Measurements from ENCODE around the gene APP. TPM values are rescaled to one million over a fixed set of nuclear protein-coding genes. Genes with fewer than 3 reads are reported as not detected.

Gene APP
- total and polyA plus RNA-seq, 12 donors: 106 to 434 (median 389) TPM

DNA sequence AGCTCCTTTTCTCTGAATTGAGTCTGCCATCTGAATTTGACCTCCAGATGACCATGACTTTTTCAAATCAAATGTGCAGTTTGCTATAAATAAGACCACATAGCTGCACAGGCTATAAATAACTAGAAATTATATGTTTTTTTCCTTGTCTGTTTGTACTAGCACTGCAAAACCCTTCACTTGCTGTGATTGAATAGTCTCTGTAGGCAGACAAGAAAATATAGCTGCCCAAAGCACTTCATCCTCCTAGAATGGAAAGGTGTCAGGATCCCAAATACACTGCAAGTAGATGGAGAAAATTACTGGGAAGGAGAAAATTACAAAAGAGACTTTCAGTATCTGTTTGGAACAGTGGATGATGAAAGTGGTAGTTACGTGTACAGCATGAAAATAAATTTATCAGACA, 175.8 kb downstream of the APP start:
- intact Hi-C loops (cut with DNase I): loop anchor here in 1 of 10 donors (10.0 kb wide), 1 partner anchor 170 kb away; no protein-coding TSS in a partner anchor
- peak overlapping the region in 5 of 10 donors; percentile 10 to 62 (median 14) for H3K27ac ChIP-seq
- DNase-seq (no peak), ATAC-seq (peak in 6 of 8 donors; percentile 35 to 79 (median 60))
- peaks cover 0 to 63% (median 5%) of the 10 kb centered on the region in 9 donors for H3K36me3 ChIP-seq
- 50 to 55% methylated on average over 1 of the region's 1 CpG for WGBS, 2 donors
- no peak overlapping the region for H3K4me3 ChIP-seq
- no peaks in the 10 kb centered on the region for H3K9me3 ChIP-seq
- peaks cover 0 to 33% (median 5%) of the 10 kb centered on the region in 9 donors for H3K4me1 ChIP-seq
- TF ChIP-seq, protein P1, sequence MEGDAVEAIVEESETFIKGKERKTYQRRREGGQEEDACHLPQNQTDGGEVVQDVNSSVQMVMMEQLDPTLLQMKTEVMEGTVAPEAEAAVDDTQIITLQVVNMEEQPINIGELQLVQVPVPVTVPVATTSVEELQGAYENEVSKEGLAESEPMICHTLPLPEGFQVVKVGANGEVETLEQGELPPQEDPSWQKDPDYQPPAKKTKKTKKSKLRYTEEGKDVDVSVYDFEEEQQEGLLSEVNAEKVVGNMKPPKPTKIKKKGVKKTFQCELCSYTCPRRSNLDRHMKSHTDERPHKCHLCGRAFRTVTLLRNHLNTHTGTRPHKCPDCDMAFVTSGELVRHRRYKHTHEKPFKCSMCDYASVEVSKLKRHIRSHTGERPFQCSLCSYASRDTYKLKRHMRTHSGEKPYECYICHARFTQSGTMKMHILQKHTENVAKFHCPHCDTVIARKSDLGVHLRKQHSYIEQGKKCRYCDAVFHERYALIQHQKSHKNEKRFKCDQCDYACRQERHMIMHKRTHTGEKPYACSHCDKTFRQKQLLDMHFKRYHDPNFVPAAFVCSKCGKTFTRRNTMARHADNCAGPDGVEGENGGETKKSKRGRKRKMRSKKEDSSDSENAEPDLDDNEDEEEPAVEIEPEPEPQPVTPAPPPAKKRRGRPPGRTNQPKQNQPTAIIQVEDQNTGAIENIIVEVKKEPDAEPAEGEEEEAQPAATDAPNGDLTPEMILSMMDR (IDR thresholded peaks at IDR 0.05): no peak
- no peaks in the 10 kb centered on the region for H3K27me3 ChIP-seq

DNA sequence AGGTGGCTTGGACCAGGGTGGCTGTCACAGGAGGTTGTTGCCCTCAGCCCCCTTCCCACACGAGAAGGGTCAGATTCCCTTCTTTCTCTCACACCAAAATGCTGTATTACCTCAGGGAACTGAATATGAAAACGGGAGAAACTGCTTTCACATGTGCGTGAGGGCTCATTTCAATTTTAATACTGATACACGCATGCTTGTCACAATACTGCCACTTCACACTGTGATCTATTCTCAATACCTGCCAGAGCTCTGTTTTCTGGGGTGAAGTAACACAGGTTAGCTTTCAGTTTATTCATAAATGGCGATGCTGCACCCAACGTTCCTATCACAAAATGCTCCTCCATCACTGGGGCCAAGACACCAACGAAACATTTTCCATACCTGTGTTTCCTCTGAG, 181.8 kb downstream of the APP start:
- DNase-seq (no peak), ATAC-seq (no peak)
- TF ChIP-seq, protein P1 (IDR thresholded peaks at IDR 0.05): no peak
- intact Hi-C loops (cut with DNase I): loop anchor here in 1 of 10 donors (10.0 kb wide), 1 partner anchor 176 kb away; no protein-coding TSS in a partner anchor
- Histone ChIP-seq H3K36me3 (peaks cover 0 to 26% (median 0%) of the 10 kb centered on the region in 9 donors), H3K27ac (no peak overlapping the region), H3K27me3 (no peaks in the 10 kb centered on the region), H3K4me3 (no peak overlapping the region), H3K4me1 (peaks cover 0 to 36% (median 21%) of the 10 kb centered on the region in 9 donors), H3K9me3 (no peaks in the 10 kb centered on the region)
- WGBS, 2 donors: 90 to 93% methylated on average over 7 of the region's 7 CpGs

DNA sequence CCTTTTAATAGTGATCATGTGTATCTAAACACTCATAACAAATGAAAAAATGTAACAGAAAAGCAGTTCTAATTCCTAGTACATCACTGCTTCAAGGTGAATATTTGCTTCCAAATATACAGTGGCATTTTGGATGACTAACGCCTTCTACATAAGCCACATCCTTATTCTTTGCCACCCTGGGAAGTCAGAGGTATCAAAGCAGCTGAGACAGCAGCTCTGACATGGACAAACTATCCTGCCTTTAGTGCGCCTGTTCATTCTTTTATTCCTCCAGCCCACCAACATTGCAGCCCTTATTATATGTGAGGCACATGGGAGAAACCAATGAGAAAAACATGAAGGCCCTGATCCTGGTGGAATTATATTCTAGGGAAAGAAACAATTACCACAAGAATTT, 183.0 kb downstream of the APP start:
- no peak overlapping the region for H3K4me3 ChIP-seq
- H3K36me3 ChIP-seq: peaks cover 0 to 26% (median 0%) of the 10 kb centered on the region in 9 donors
- WGBS, 2 donors: 98 to 100% methylated on average over 2 of the region's 2 CpGs
- ATAC-seq (no peak), DNase-seq (no peak)
- no peaks in the 10 kb centered on the region for H3K9me3 ChIP-seq
- H3K27ac ChIP-seq: peak overlapping the region in 1 of 10 donors; percentile 11
- H3K4me1 ChIP-seq: peaks cover 0 to 44% (median 31%) of the 10 kb centered on the region in 9 donors
- TF ChIP-seq, protein P1 (IDR thresholded peaks at IDR 0.05): no peak
- intact Hi-C loops (cut with DNase I): loop anchor here in 1 of 10 donors (10.0 kb wide), 1 partner anchor 177 kb away; no protein-coding TSS in a partner anchor
- no peaks in the 10 kb centered on the region for H3K27me3 ChIP-seq

DNA sequence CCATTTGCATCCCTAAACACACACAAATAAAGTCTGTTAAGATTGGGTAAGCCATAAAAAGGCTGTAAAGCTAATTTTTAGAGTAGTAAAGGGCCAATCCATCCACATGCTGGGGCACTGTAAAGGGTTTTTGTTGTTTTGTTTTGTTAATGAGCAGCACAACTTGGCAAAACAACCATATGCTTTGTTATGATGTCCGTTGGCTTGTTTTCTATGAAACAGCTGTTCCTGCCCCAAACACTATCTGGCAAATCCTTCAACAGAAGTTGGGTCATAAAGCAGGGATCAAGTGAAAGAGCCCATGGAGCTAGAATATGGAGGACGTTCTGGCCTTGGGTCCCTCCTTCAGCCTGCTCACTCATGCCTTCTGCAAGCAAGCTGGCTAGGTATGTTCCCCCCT, 183.6 kb downstream of the APP start:
- H3K27ac ChIP-seq: no peak overlapping the region
- intact Hi-C loops (cut with DNase I): loop anchor here in 1 of 10 donors (10.0 kb wide), 1 partner anchor 178 kb away; no protein-coding TSS in a partner anchor
- TF ChIP-seq, protein P1 (IDR thresholded peaks at IDR 0.05): no peak
- 58 to 62% methylated on average over 2 of the region's 2 CpGs for WGBS, 2 donors
- no peaks in the 10 kb centered on the region for H3K27me3 ChIP-seq
- H3K4me3 ChIP-seq: no peak overlapping the region
- H3K36me3 ChIP-seq: peaks cover 0 to 29% (median 3%) of the 10 kb centered on the region in 9 donors
- H3K9me3 ChIP-seq: no peaks in the 10 kb centered on the region
- ATAC-seq (no peak), DNase-seq (no peak)
- H3K4me1 ChIP-seq: peaks cover 0 to 44% (median 31%) of the 10 kb centered on the region in 9 donors
